Prostate gland (tissue), 2 donors: ENCODE measurements around the gene RANGRF.

ENCODE experiments used
- CTCF ChIP-seq, 4 experiments: fragments of 200-600 bp in 2 of 4; fragments of 450-650 bp in 2 of 4; sonication (generic) in 2 of 4; IDR thresholded peaks; 1 replicate in 3 of 4; 2 replicates in 1 of 4; pipeline ENCODE4 v1.5.1; 2016 to 2019; ENCODE audit warnings: antibody characterized with exemption in 4 of 4, mild to moderate bottlenecking in 2 of 4, moderate library complexity in 2 of 4
- POLR2A ChIP-seq: fragments of 450-650 bp; IDR thresholded peaks from one replicate; pipeline ENCODE4 v1.6.1; 2016; ENCODE audit warnings: antibody characterized with exemption, mild to moderate bottlenecking
- POLR2AphosphoS5 ChIP-seq: sonication (generic); formaldehyde crosslinking; IDR thresholded peaks from one replicate; pipeline ENCODE4 v1.6.1; 2017; ENCODE audit warnings: antibody characterized with exemption

- TF ChIP-seq CTCF (IDR thresholded peaks at IDR 0.05) (no peak), POLR2A (no peak), POLR2AphosphoS5 (no peak)
These were observed 19.7 kb upstream of the RANGRF start for GRCh38 chr17:8268550-8269298.
